NCI-H2227 treated with DMSO at 0.1 percent for 48 hours (cell line): ENCODE measurements around the gene SFT2D3.

Experiments
- DNase-seq: peaks from one replicate; lab custom pipeline; 2025; lab: John Stamatoyannopoulos, UW

The SFT2D3 gene

DNA sequence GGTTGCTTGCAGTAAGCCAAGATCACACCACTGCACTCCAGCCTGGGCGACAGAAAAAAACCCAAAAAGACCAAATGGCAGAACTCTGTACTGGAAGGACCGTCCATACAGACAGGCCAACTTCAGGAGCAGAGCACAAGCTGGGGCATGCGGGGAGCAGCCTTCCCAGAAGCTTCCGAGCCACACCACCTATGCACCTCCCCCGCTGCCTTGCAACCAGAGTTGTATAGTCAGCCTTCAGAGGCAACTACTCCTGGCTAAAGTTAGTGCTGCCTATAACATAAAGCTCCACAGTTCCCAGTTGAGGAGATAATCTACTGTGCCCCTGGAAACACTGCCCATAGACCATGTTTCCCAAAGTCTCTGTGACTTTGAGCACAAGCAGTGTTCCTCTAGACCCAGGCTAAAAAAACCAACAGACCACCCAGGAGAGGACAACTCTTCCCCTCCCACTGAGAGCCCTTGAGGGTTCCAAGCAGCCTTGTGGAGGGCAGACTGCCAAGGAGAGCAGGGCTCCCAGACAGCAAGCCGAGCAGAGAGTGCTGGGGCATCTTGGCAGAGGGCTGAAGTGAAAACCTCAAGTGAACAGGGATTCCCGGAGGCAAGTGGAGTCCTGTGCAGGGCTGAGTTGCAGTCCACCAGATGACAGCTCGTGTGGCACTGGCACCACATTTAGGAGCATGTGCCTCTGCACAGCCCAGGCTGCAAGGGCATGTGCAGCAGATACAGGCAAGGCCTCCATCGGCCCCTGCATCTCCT is 6.8 kb downstream of the SFT2D3 start:
- DNase-seq, result no peak

DNA sequence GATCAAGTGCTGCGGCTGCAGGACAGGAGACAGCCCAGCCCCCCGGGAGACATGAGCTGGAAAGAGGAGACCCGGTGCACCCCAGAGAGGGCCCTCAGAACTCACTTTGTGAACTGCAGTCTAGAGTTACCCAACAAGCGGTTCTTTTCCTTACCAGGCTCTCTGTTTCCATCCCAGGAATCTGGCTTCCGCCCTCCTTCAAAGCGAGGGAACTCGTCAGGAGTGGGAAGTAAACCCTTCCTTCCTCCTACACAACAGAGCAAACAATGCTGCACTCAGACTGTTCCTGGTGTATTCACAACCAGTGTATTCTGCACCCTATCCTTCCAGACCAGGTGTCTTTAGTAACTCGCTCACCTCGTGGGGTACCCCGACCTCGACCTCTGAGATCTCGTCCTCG is 8.0 kb downstream of the SFT2D3 start:
- no peak for DNase-seq

DNA sequence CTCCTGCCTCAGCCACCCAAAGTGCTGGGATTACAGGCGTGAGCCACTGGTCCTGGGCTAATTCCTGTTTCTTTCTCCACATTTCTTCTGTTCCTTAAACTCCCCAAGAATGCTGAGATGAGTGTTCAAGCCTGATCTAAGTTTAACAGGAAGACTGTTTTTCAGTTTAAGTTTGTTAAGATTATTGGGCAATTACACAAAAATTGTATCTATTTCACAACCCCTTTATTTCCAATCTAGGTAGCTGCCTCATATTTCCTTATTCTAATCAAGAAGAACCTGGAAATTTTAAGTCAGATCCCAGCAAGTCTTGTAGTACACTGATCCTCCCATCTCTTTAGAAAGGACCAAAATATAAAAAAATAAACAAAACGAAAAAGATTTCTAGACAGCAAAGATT is 11.7 kb downstream of the SFT2D3 start:
- DNase-seq, result no peak

DNA sequence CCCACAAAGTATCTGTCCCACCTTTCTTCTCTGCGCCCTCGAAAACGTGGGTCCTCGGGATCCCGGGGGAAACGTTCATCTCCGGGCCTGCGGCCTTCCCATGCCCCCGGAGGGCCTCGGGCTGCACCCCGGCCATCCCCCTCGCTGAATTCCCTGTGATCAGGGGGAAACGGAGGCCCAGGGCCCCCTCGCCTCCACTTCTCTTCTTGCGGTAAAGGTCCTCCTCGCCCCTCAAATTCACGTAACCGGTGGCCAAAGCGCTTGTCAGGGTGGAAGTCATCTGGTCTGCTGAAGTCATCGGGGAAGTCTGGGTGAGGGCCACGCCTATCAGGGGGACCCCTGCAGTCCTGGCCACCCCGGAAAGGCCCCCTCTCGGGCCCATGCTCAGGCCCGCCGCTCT is 12.3 kb downstream of the SFT2D3 start:
- DNase-seq, result no peak

DNA sequence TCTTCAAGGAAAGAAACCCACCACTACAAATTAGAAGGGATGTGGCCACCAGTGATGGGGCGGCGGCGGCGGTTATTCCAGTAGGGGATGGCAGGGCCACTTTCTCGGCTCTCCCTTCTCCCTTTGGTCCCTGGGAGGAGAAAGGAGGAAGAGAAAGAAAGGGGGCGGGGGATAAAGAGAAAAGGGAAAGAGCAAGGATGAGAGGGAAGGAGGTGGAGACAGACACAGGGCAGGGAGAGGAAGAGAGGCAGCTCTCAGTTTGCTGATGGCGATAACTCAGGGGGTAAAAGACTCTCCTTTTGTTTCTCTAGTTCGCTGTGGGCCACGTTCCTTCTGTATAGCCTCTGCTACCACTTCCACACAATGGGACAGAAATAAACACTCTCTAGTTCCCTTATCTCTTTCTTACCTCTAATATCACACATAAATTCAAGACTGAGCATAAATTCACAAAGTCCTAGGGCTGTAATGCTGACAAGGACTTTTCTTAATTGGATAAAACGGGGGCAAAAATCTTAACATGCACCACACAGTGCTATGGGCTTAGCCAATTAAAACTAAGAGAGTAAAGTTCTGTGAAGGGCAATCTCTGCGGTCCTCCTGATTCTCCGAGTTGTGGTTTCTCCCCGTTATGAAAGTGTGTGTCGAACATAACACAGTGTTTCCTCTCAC is 14.6 kb downstream of the SFT2D3 start:
- DNase-seq, result no peak

DNA sequence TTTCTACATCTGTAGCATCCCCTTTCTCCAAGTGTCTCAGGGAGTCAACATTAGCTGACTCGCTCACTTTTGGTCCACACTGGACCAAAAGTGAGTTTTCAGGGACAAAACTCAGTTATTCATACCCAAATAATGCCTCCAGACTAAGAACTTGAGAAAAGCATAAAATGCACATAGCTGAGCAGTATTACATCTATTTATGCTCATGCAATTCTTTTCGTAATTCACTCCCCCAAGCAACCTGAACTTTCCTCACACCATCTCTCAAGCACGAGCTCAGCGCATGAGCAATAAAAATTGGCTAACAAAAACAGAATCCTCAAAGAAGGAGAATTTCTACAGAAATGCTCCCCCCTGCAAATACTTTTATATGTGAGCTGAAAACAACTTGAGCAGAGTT is 17.0 kb downstream of the SFT2D3 start:
- DNase-seq, result no peak

DNA sequence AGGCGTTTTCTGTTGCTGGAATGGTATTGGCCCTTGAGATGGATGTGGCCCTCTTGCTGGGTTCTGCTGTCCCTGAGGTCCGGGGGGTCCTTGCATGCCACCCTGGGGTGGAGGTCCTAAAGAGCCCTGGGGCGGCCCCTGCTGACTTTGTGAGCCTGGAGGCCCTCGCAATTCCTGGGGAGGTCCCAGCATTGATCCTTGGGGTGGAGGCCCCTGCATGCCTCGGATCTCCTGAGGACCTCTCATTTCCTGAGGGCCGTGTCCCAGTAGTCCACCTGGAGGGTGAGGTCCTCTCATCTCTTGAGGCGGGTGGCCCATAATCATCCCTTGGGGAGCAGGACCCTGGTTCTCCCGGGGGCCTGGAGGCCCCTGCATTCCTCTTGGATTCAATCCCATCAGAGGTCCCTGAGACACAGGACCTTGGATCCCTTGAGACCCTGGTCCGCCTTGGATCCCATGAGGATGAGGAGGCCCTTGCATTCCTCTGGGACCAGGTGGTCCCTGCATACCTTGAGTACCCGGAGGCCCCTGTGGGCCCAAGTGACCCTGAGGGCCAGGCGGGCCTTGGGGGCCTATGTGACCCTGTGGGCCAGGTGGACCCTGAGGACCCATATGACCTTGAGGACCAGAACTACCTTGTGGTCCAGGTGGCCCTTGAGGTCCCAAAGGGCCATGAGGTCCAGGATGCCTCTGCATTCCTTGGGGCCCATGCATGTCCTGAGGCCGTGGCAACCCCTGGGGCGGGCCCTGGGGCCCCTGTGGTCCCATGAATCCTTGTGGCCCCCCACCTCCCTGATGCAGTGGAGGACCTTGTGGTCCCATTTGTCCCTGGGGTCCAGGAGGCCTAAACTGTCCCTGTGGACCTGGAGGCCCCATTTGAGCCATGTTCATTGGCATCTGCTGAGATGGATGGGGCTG is 18.3 kb downstream of the SFT2D3 start:
- DNase-seq, result no peak

DNA sequence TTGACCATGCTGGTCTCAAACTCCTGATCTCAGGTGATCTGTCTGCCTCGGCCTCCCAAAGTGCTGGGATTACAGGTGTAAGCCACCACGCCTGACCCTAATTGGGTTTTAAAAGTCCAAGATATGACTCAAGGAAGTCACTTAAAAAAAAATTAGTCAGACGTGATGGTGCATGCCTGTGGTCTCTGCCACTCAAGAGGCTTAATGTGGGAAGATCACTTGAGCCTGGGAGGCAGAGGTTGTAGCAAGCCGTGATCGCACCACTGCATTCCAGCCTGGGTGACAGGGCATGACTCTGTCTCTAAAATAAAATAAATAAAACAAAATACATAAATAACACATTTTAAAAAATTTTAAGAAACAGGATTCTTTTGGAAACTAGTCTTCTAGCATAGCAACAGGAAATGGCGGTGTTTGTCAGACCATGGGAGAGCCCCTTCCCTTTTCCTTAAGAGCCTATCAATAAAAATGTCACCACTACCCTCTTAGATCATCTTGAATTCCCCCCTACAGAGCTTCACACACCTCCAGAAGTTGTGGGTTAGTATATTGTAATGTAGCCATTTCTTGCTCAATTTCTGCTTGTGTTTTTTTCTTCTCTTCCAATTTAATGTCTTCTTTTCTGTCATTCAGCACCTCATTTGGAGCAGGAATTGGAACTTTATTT is 20.1 kb downstream of the SFT2D3 start:
- DNase-seq, result no peak

DNA sequence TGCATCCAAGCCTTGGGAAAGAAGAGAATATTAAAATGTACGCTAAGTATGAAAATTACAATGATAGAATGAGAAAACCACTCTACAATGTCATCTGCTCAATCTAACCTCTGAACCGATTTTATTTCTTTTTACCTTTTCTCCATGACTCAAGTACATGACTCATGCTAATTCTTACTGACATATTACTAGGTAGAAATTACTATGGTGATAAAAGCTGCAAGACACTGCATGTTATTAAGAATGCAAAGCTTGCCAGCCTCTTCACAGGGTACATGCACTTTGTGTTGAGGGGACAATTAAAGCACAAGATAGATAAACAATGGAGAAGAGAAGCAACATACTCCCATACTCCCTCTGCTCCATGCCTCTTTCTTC is 20.7 kb downstream of the SFT2D3 start:
- DNase-seq, result no peak

DNA sequence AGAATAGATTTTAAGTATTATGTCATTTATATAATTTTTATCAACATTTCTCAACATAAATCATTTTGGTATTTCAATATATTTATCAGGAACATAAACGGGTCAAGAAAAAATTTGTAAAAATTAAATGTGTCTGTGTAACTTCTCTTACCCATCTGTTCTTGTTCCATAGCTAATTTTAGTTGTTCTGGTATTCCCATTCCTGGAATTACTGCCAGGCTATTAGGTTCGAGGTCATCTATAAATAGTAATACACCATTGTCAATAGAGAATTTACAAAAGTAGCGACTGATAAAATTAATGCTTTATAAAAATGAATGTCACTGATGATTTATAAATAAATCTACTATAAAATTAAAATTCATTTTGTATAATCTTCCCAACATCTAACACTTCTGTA is 21.5 kb downstream of the SFT2D3 start:
- DNase-seq, result no peak

DNA sequence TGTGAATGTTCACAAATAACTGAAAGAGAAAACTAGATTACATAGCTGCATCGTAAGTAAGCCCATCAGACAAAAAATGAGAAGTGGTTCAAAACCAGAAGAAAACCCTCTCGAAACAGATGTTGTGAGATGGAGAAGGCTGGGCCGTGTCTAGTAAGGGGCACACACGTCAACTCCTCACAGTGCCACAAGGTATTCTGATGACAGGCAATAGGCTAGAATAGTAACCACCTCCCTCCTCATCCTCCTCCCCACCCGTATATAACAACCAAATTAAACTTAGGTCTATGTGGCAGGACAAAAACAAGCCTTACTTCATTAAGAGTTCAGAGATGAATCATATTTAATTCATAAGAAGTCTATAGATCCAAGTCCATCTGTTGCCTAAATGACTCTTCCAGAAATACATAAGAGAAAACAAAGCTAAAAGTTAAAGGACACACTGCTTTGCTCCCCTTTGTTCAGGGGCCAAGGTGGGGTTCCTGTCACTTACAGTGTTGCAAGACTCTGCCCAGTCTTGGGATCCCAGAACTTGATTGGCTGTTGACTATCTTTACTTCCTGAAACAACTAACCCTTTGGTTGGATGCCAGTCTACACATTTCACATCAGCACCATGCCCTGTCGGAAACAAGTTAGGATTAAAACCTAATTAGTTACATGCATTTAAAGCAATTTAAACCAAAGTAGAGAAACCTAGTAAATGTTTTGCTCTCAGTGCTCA is 25.0 kb downstream of the SFT2D3 start:
- DNase-seq, result no peak

DNA sequence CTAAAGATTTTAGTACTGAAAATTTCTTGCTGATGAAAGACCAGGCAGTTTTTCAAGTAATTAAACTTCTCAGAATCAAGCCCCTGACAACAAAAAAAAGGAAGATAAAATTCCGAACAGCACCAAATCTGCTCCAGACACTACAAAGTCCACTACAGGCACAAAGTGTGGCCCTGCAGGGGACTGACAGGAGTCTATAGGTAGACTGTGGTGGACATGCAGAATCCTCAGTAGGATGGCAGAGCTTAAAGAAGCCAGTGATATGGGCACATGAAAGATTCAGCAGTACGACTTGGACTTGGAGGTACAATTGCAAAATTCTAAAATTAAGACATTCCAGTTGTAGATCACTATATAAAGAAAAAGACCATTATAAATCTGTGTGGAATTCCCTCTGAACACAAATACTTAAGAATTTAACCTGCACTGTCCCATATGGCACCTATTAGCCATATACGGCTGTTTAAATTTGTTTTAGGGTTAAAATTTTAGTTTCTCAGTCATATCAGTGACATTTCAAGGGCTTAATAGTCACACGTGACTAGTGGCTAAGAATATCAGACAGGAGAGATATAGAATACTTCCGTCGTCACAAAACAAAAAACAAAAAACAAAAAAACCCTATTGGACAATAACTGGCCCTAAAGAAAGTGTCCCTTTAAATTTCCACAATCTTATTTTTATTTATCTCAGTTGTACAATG is 32.0 kb downstream of the SFT2D3 start:
- no peak for DNase-seq

DNA sequence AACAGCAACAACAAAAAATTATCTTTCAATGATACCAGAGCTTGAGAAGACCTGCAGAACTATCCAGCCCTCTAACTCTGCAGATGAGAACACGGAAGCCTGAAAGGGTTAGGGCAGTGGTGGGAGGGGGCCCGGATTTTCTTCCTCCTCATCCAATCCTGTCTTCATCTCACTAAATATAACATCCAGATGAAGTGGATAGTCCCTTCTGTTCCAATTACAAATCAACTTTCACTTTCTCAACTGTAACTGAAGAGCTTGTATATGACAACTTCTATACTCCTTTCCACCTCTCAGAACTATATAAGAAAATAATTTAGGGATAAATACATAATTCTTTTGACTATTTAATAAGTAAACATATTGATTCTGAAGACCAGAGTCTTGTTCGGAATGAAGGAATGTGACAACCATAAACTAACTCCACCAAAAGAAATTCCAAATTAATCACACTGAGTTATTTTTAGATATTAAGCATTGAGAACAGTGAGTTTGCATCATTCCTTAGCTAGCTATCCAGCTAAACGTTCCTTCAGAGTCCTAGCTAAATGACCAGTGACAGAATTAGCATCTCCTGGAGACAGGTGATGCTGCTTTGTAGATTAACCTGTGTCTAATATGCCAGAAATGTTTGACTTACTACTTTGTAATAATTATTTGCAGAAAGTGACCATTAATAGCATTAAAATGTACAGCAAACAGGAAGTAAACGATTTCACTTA is 32.7 kb downstream of the SFT2D3 start:
- no peak for DNase-seq

DNA sequence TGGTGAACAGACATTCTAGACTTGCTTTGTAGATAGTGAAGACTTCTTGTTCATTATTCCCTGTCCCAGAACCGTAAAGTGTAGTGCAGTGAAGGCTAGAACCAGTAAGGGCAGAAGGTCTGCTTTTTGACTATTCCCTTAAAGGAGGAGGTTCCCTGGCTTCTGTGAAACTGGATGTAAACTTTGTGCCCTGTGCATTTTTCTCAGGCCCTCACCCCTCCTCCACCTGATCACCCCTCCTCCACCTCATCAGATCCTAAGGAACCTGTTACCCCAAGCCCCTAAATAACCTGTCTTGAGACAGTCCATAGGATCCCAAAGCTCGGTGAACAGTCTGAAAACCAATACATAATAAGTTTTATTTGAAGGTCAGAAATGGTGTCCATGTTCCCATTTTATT is 33.7 kb downstream of the SFT2D3 start:
- DNase-seq, result no peak

DNA sequence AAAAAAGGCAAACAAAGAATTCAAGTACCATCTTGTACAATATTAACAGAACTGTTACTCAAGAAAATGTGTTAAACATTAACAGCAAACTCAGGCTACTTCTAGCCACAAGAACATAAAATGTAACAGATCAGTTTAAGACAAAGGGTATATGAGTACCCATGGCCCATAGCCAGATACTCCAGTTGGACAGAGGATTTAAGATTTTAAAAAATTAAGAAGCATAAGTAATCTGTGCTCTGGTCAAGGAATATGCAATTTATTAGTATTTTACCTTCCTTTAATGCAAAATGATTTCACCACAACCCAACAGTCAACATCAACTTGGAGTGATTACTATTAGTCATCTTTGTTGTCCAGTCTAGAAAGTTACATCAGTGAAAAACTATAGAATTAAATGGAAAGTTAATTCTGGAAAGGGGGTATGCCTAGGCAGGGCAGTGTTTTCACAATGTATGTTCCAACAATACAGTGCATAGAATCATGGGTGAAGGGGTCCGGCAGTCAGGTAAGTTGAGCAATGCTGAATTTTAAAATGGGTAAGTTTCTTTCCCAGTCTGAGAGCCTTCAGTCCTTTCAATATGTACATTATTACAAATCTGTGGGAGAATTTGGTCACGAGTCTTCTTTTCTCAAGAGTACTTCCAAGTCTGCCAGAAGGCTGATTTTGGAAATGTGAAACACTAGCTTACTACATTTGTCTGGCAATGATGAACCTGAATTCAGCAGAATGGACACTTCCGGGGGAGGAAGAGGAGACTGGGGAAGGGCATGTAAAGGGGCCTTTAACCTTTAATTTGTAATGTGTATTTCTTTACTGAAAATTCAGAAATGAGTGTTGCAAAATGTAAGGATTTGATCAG is 34.5 kb downstream of the SFT2D3 start:
- DNase-seq, result no peak

DNA sequence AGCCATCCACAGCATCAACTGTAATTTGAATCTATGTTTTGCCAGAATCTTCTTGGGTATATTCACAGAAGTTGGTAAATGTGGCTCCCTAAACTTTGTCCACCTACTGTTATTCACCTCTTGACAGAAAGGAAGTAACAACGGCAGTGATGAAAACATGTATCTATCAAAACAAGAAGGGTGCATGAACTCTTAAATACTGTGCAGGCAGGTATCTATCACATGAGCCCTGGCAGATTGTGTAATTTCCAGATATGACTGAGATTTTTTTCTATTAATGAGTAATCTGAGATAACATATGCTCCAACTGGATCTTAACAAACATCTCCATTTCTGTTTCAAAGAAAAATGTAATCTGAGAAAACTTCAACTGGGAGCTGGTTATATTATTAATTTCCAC is 36.6 kb downstream of the SFT2D3 start:
- DNase-seq, result no peak

DNA sequence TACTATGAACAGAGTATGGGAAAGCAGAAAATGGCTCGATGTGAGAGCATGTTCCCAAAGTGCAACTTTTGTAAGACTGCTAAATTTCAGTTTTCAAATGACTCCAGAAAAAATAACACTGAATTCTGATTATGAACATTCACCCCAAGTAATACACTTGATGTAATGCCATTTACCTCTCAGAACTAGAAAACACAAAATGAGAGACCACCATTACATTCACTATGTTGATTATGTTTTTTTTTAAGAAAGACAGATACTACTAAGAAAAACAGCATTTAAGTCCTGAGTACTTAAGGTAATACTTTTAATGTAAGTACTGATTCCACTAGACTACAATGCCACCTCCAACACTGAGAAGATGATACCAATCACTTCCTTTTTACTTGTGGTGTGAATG is 38.5 kb downstream of the SFT2D3 start:
- no peak for DNase-seq

DNA sequence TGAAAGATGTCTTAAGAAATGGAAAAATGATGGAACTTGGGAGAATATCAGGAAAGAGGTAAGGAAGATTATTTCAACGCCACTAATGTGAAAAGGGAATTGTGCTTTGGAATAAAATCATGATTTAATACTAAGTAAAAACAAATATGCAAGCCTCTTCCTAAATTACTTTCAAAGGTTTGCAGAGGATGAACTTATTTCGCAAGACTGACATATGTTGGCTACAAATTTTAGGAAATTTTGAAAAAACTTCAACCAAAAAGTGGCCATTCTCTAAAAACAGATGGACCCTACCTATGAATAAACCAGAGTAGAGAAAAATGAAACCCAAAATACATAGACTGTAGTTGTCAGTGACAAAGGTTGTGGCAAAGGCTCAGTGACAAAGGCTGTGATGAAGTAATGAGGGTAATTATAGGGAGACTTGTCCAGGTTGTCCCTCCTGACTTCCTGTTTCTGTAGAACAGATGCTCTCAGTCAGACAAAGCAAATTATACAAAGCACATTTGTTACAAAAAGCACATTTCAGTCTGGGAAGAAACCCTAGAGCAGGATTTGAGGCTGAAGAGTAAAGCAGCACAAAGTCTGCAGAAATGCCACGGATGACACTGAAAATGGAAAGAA is 39.5 kb downstream of the SFT2D3 start:
- DNase-seq, result peak; percentile 32

DNA sequence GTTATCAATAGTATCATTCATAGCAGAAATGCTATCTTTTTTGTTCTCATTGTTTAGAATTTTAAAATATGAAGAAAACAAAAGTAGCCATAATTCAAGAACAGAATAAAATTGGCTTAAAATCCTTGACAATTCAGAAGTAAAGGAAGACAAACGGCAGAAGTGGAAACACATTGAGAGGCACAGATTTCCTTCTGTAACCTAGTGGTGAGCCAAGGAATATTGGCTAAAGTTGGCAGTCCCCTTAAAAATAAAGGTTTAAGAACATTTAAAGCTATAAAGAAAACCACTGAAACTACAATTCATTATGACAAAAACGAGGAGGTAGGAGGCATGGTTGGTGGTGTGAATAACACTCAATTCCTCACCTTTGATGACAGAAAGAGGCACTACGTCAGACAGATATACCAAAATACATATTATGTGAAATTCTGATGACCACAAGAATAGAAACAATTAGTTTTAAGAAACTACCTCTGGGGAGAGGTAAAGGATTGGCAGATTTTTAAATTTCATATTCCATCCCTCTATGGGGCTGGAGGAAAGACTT is 42.3 kb downstream of the SFT2D3 start:
- DNase-seq, result no peak
